H9 (cell line): ENCODE measurements around the gene FAF1. TPM values are rescaled to one million over a fixed set of nuclear protein-coding genes. Genes with fewer than 3 reads are reported as not detected.

Experiments used
- DNase-seq: peaks from one replicate; pipeline ENCODE4 v3.0.0-alpha.2; 2017
- H2AFZ ChIP-seq: one replicate; pipeline ENCODE4 v1.6.1; 2013; ENCODE audit warnings: mild to moderate bottlenecking, low read length, control low read depth, moderate library complexity
- H2AK5ac ChIP-seq: 2 replicates; pipeline ENCODE4 v1.6.1; 2013; ENCODE audit warnings: low read length, control low read depth, mixed read lengths; ENCODE audit not compliant: insufficient read length
- H2BK120ac ChIP-seq: one replicate; pipeline ENCODE4 v1.6.1; 2013; ENCODE audit warnings: low read depth, mild to moderate bottlenecking, low read length, control low read depth, inconsistent platforms; ENCODE audit not compliant: poor library complexity, severe bottlenecking
- H2BK12ac ChIP-seq: 2 replicates; pipeline ENCODE4 v1.6.1; 2013; ENCODE audit warnings: low read length, control low read depth, mixed read lengths, low read depth; ENCODE audit not compliant: insufficient read length
- H2BK15ac ChIP-seq: 2 replicates; pipeline ENCODE4 v1.6.1; 2013; ENCODE audit warnings: low read depth, low read length, control low read depth
- H2BK20ac ChIP-seq: one replicate; pipeline ENCODE4 v1.6.1; 2013; ENCODE audit warnings: low read depth, mild to moderate bottlenecking, low read length, control low read depth, inconsistent platforms; ENCODE audit not compliant: poor library complexity, severe bottlenecking
- H2BK5ac ChIP-seq: 2 replicates; pipeline ENCODE4 v1.6.1; 2013; ENCODE audit warnings: low read length, control low read depth, mixed read lengths; ENCODE audit not compliant: insufficient read length
- H3K14ac ChIP-seq: 2 replicates; pipeline ENCODE4 v1.6.1; 2013; ENCODE audit warnings: low read length, control low read depth; ENCODE audit not compliant: insufficient read depth
- H3K18ac ChIP-seq: 2 replicates; pipeline ENCODE4 v1.6.1; 2013; ENCODE audit warnings: low read depth, mild to moderate bottlenecking, mixed read lengths, low read length, control low read depth; ENCODE audit not compliant: insufficient read length
- H3K23ac ChIP-seq: 2 replicates; pipeline ENCODE4 v1.6.1; 2013; ENCODE audit warnings: low read length, control low read depth, mixed read lengths, low read depth; ENCODE audit not compliant: insufficient read length
- H3K23me2 ChIP-seq: 2 replicates; pipeline ENCODE4 v1.6.1; 2013; ENCODE audit warnings: low read depth, mild to moderate bottlenecking, mixed read lengths, low read length, control low read depth; ENCODE audit not compliant: insufficient read length, poor library complexity, severe bottlenecking
- H3K27ac ChIP-seq: 2 replicates; pipeline ENCODE4 v1.5.1; 2013; ENCODE audit warnings: low read length, control low read depth, mixed read lengths, low read depth; ENCODE audit not compliant: insufficient read length
- H3K27me3 ChIP-seq: 2 replicates; pipeline ENCODE4 v1.6.1; 2013; ENCODE audit warnings: low read length, control low read depth, inconsistent platforms; ENCODE audit not compliant: insufficient read depth
- H3K4ac ChIP-seq: 2 replicates; pipeline ENCODE4 v1.6.1; 2013; ENCODE audit warnings: low read depth, mild to moderate bottlenecking, control low read depth, inconsistent platforms, low read length, moderate library complexity
- H3K4me1 ChIP-seq: 2 replicates; pipeline ENCODE4 v1.6.1; 2013; ENCODE audit warnings: low read length, control low read depth, inconsistent platforms; ENCODE audit not compliant: insufficient read depth
- H3K4me2 ChIP-seq: 2 replicates; pipeline ENCODE4 v1.6.1; 2013; ENCODE audit warnings: low read length, control low read depth, mixed read lengths; ENCODE audit not compliant: insufficient read length, insufficient read depth
- H3K56ac ChIP-seq: 2 replicates; pipeline ENCODE4 v1.6.1; 2013; ENCODE audit warnings: low read depth, mild to moderate bottlenecking, mixed read lengths, low read length, control low read depth; ENCODE audit not compliant: insufficient read length
- H3K79me1 ChIP-seq: 2 replicates; pipeline ENCODE4 v1.6.1; 2013; ENCODE audit warnings: low read depth, mild to moderate bottlenecking, moderate library complexity, low read length, control low read depth, inconsistent platforms; ENCODE audit not compliant: insufficient read depth, poor library complexity, severe bottlenecking
- H3K79me2 ChIP-seq: 2 replicates; pipeline ENCODE4 v1.6.1; 2013; ENCODE audit warnings: low read length, control low read depth, inconsistent platforms; ENCODE audit not compliant: insufficient read depth
- H3K9ac ChIP-seq: 2 replicates; pipeline ENCODE4 v1.6.1; 2013; ENCODE audit warnings: low read length, control low read depth, mixed read lengths; ENCODE audit not compliant: insufficient read length; ENCODE audit errors: extremely low read depth
- H3K9me3 ChIP-seq: one replicate; pipeline ENCODE4 v1.6.1; 2013; ENCODE audit warnings: low read depth, low read length, inconsistent platforms; ENCODE audit not compliant: control insufficient read depth
- H3T11ph ChIP-seq: one replicate; pipeline ENCODE4 v1.6.1; 2013; ENCODE audit warnings: mild to moderate bottlenecking, low read length, control low read depth, inconsistent platforms
- H4K20me1 ChIP-seq: one replicate; pipeline ENCODE4 v1.6.1; 2013; ENCODE audit not compliant: control insufficient read depth, insufficient read length, insufficient read depth
- H4K5ac ChIP-seq: 2 replicates; pipeline ENCODE4 v1.6.1; 2013; ENCODE audit warnings: low read depth, mild to moderate bottlenecking, mixed read lengths, low read length, control low read depth; ENCODE audit not compliant: insufficient read length
- H4K8ac ChIP-seq: replicated peaks from 2 replicates; pipeline ENCODE4 v1.6.1; 2013; ENCODE audit warnings: low read length, control low read depth, mixed read lengths, low read depth; ENCODE audit not compliant: insufficient read length
- H4K91ac ChIP-seq: 2 replicates; pipeline ENCODE4 v1.6.1; 2013; ENCODE audit warnings: low read depth, mild to moderate bottlenecking, moderate library complexity, mixed read lengths, low read length, control low read depth; ENCODE audit not compliant: insufficient read length
- H3K27ac Mint-ChIP-seq, 3 experiments: 2 replicates in 2 of 3; 3 replicates in 1 of 3; pipeline ENCODE4 v1.8.0; 2020 to 2021; ENCODE audit warnings: mixed read lengths in 3 of 3, mild to moderate bottlenecking in 1 of 3, moderate library complexity in 1 of 3
- H3K27me3 Mint-ChIP-seq: 2 replicates; pipeline ENCODE4 v1.8.0; 2021; ENCODE audit warnings: low read depth, mild to moderate bottlenecking, moderate library complexity, mixed read lengths
- H3K36me3 Mint-ChIP-seq, 3 experiments: 2 replicates in 2 of 3; 3 replicates in 1 of 3; pipeline ENCODE4 v1.8.0; 2020 to 2021; ENCODE audit warnings: low read depth in 3 of 3, mixed read lengths in 3 of 3; ENCODE audit not compliant: insufficient read depth in 1 of 3
- H3K4me1 Mint-ChIP-seq, 2 experiments: 2 replicates each; pipeline ENCODE4 v1.8.0; 2020; ENCODE audit warnings: mixed read lengths in 2 of 2
- H3K4me3 Mint-ChIP-seq, 2 experiments: 2 replicates in 1 of 2; 3 replicates in 1 of 2; pipeline ENCODE4 v1.8.0; 2020 to 2021; ENCODE audit warnings: mild to moderate bottlenecking in 2 of 2, mixed read lengths in 2 of 2, moderate library complexity in 1 of 2
- H3K9me3 Mint-ChIP-seq, 2 experiments: 2 replicates in 1 of 2; 3 replicates in 1 of 2; pipeline ENCODE4 v1.8.0; 2020; ENCODE audit warnings: mild to moderate bottlenecking in 2 of 2, mixed read lengths in 2 of 2, moderate library complexity in 1 of 2
- CTCF ChIP-seq: fragments of 200-600 bp; sonication (generic); conservative IDR thresholded peaks from 3 replicates; pipeline ENCODE4 v1.8.0; 2021; ENCODE audit warnings: antibody characterized with exemption, mild to moderate bottlenecking
- WGBS: extraction: QIAGEN DNeasy Blood & Tissue Kit; methylation state at CpG from one replicate; pipeline ENCODE4 v1.1.7; 2013; ENCODE audit warnings: missing lambda C conversion rate, low lambda C conversion rate, mixed read lengths; ENCODE audit not compliant: insufficient read length; ENCODE audit errors: extremely low coverage; 5-methylcytosine and 5-hydroxymethylcytosine counted together
- total RNA-seq: library from RNA; stranded (reverse); gene quantifications from 2 replicates; pipeline ENCODE4 v1.2.1, GENCODE V29; 2021

Gene FAF1
- total RNA-seq, 1 experiment from 2014 or later: 60.8 TPM

- no peak for DNase-seq
- H3K27me3 Mint-ChIP-seq: no peaks in the 10 kb centered on the region; the same call in 1 of the 2 replicates
- H2BK15ac ChIP-seq: no peak overlapping the region
- H3K27me3 ChIP-seq: no peaks in the 10 kb centered on the region
- H3K56ac ChIP-seq: no peak overlapping the region
- H3K79me1 ChIP-seq: no peaks in the 10 kb centered on the region
- no peak overlapping the region for H2BK120ac ChIP-seq
- H4K20me1 ChIP-seq: no peaks in the 10 kb centered on the region
- H3K18ac ChIP-seq: no peak overlapping the region
- no peak for TF ChIP-seq CTCF
- H3K27ac ChIP-seq: no peak overlapping the region
- H3K27ac Mint-ChIP-seq: no peak overlapping the region
- H3T11ph ChIP-seq: no peak overlapping the region
- H2BK12ac ChIP-seq: no peak overlapping the region
- H4K5ac ChIP-seq: no peak overlapping the region
- H2BK5ac ChIP-seq: no peak overlapping the region
- no peak overlapping the region for H4K91ac ChIP-seq
- H3K4me1 ChIP-seq: no peaks in the 10 kb centered on the region
- H3K9me3 Mint-ChIP-seq: no peaks in the 10 kb centered on the region
- no peak overlapping the region for H3K4me3 Mint-ChIP-seq
- no peak overlapping the region for H3K14ac ChIP-seq
- no CpG with 5 or more reads among the region's 2 CpGs for WGBS
- H2BK20ac ChIP-seq: no peak overlapping the region
- no peak overlapping the region for H4K8ac ChIP-seq
- no peaks in the 10 kb centered on the region for H3K4me1 Mint-ChIP-seq
- H3K79me2 ChIP-seq: no peaks in the 10 kb centered on the region
- no peaks in the 10 kb centered on the region for H3K23me2 ChIP-seq
- no peak overlapping the region for H3K9ac ChIP-seq
- H2AFZ ChIP-seq: no peak overlapping the region
- H3K9me3 ChIP-seq: no peaks in the 10 kb centered on the region
- H3K4me2 ChIP-seq: no peak overlapping the region
- H3K36me3 Mint-ChIP-seq: no peaks in the 10 kb centered on the region
- no peak overlapping the region for H3K23ac ChIP-seq
- no peak overlapping the region for H2AK5ac ChIP-seq
- H3K4ac ChIP-seq: no peak overlapping the region
These were observed 139.5 kb downstream of the FAF1 start for GRCh38 chr1:50820545-50820944.
